Retina (tissue), 1 donor: Measurements from ENCODE around the gene AUTS2.

Experiments
- DNase-seq: peaks from one replicate; pipeline ENCODE4 v3.0.0-alpha.2; 2016

AUTS2 gene

GRCh38 chr7:70298780-70299471 lies 700.7 kb downstream of the AUTS2 start:
- no peak for DNase-seq

- DNase-seq = no peak
Measured at GRCh38 chr7:70299472-70299807, 701.2 kb downstream of the AUTS2 start.

GRCh38 chr7:70301673-70302185 lies 703.5 kb downstream of the AUTS2 start:
- no peak for DNase-seq

GRCh38 chr7:70303309-70303708 lies 705.0 kb downstream of the AUTS2 start:
- no peak for DNase-seq

DNA sequence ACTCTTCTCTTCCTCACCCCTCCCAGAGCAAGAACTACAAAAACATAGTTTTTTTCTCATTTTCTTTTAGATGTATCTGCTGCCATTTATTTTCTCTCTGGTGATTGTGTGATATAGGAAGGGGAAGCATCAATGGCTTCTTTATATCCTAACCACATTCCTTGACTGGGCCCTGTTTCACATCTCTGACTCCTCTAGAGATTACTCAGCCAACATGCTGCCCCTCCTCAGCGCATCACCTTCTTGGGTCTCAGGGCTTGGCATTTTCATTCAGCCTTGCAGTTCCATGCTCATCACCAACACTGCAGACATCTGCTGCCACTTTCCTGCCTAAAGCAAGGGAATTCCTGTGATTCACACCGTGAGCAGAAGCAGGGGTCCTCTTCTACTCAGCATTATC lies 705.5 kb downstream of the AUTS2 start:
- DNase-seq = no peak

DNA sequence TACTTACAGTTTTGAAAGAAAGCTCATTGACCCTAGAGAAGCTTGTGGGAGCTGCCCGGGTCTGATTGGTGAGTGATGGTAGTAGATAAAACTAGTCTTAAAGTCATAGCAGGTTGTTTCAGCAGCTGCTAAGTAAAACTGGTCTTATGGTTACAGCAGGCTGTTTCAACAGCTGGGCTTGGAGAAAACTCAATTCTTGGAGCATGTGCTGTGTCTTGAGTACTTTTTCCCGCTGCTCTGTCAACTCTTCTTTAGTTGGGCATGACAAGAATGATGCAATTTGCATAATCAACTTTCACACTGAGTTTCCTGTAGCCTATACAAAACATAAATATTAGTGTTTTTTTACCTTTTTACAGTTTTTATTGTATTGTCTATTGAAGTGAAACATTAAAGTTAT lies 707.9 kb downstream of the AUTS2 start:
- no peak for DNase-seq

- no peak for DNase-seq
Measured at GRCh38 chr7:70307544-70308106, 709.4 kb downstream of the AUTS2 start.

- no peak for DNase-seq
Measured at GRCh38 chr7:70312336-70312735, 714.1 kb downstream of the AUTS2 start.

DNA sequence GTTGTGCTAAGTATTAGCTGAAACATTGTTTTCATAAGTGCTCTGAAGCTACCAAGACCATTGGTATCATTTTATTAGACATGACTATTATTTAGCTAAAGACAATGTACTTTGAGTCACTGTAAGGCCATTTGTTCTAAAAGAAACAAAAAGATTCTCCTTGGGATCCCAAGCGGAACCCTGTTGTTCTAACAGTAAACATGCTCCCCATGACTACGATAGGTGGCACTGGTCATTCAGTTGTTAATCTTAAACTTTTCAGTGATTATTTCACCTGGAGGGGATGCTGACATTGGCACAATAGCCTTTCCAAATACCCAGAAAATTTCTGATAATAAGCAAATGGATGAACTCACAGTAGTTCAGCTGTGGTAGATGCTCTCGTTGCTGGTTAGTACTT lies 715.0 kb downstream of the AUTS2 start:
- no peak for DNase-seq

- no peak for DNase-seq
Measured at GRCh38 chr7:70313687-70314086, 715.4 kb downstream of the AUTS2 start.

- no peak for DNase-seq
Measured at GRCh38 chr7:70314221-70314620, 715.9 kb downstream of the AUTS2 start.

- DNase-seq = no peak
Measured at GRCh38 chr7:70316745-70317144, 718.5 kb downstream of the AUTS2 start.

GRCh38 chr7:70317356-70317755 lies 719.1 kb downstream of the AUTS2 start:
- no peak for DNase-seq

GRCh38 chr7:70318511-70318910 lies 720.2 kb downstream of the AUTS2 start:
- DNase-seq = no peak

- no peak for DNase-seq
Measured at GRCh38 chr7:70319057-70319456, 720.8 kb downstream of the AUTS2 start.

DNA sequence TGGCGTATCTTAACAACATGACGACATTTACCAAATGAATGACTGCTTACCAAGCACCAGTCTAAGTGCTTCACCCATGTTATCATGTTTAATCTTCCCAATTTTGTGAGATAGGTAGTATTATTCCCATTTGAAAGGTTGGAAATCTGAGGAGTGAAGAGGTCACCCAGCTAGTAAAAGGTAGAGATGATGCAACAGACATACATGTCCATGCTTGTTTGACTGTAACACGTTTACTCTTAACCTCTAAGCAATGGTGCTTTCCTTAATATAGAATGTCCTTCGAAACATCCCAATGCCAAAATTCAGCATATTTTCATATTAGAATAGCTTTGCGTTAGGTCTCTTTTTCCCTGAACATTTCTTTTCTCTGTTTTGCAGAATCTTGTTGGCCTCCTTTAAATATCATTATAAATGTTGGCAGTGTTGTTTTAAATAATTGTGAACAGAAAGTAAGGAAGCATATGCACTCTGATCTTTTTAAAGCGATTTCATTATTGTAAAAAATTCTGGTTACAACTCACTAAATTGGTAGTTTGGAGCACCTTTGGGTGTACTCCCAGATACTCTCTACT lies 722.8 kb downstream of the AUTS2 start:
- no peak for DNase-seq

DNA sequence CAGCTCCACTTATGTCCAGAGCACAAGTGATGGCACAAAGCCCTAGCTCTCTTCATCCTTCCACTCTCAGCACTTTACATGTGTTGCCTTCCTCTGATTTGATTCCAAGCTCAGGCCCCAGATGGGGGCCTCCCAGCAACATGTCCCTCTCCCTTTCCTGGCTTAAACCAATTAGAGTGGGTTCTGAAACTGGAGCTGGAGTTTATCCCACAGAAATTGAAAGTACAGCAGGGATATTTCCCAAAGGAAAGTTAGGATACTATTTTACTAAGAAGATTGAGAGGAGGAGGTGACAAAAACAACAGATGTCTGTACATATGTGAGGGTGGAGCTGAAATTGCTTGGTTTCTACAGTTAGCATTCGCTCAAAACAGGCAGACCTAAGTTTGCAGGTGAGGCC lies 724.6 kb downstream of the AUTS2 start:
- no peak for DNase-seq

DNA sequence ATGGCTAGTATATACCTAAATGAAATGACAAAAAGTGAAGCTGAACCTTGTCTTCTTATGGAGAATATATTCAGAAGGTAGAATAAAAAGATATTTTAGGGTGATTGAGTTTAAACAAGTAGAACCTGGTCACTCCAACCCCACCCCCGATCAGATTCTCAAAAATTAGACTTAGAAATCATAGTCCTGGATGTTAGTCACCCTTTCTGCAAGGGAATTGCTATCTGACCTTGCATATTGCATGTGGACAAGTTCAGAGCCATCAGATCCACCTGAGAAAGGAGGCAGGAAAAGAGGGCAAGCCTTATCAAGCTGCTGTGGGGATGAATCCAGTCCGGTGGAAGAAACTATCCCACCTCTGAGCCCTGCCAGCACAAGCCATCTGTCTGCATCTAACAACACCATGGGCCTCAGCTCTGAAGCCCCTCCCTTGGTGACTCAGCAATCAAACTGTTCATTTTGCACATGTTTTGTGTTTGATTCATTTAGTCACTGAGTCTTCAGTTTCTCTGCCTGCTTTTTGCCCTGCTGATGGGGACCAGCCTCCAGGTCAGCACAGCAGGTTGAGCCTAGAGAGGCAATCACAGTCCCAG lies 727.3 kb downstream of the AUTS2 start:
- DNase-seq = no peak

DNA sequence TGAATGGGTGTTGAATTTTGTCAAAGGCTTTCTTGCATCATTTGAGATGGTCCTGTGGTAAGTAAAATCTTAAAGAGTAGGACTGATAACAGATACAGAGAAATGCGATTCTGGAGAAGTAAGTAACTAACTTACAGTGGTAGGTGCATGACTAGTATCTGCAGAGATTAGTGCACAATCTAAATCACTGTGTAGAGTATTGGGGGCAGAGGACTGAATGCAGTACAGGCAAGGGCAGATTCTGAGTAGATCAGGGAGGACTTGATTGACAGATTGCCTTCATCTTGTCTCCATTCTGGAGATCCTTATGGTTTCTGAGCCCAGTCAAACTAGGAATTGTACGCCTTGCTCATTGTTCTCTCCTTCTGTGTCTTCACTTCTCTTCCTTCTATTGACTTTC lies 736.0 kb downstream of the AUTS2 start:
- no peak for DNase-seq

- DNase-seq = no peak
Measured at GRCh38 chr7:70334871-70335270, 736.6 kb downstream of the AUTS2 start.

DNA sequence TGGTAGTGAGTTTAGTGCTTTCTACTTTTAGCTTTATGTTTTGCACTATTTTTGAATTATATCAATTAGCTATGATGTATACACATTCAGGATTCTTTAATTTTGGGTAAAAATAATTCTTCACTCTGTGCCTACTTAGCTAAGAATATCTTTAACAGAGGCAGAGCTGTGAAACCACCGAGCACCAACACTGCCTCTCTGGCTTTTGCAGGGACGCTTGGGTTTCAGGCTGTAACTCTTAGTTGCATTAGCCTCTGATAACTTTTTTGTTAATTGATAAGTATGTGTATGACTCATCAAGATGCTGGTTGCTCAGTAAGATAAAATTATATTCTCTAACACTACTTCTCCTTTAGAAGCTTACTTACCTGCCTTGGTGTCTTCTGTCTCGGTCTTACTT lies 738.3 kb downstream of the AUTS2 start:
- DNase-seq = no peak

- DNase-seq = no peak
Measured at GRCh38 chr7:70338015-70338414, 739.7 kb downstream of the AUTS2 start.

- no peak for DNase-seq
Measured at GRCh38 chr7:70340236-70340635, 742.0 kb downstream of the AUTS2 start.

GRCh38 chr7:70341446-70341845 lies 743.2 kb downstream of the AUTS2 start:
- DNase-seq = no peak
